A549 (cell line): ENCODE results near the gene VARS2.
"Not testable (repeated sequence)": the region's sequence is repeated elsewhere in the genome, so short reads cannot be mapped to it uniquely, and the experiment has no call there.

Experiments
- CHD4 ChIP-seq: fragments of 200-600 bp; sonication (generic); IDR thresholded peaks from 2 replicates; pipeline ENCODE4 v1.6.1; 2016; ENCODE audit warnings: antibody characterized with exemption, mild to moderate bottlenecking, borderline replicate concordance
- CTCF ChIP-seq: fragments of >200 bp; sonication (Bioruptor Twin); formaldehyde crosslinking; IDR thresholded peaks from 3 replicates; pipeline ENCODE4 v1.5.1; 2016
- HMGXB4 ChIP-seq: fragments of 250-450 bp; sonication (Bioruptor Pico); IDR thresholded peaks from 2 replicates; pipeline ENCODE4 v1.5.0; 2021; ENCODE audit warnings: mild to moderate bottlenecking, moderate library complexity, borderline replicate concordance
- MAX ChIP-seq: IDR thresholded peaks from 2 replicates; pipeline ENCODE4 v1.6.1; 2012
- MAZ ChIP-seq: fragments of 150-350 bp; IDR thresholded peaks from 2 replicates; pipeline ENCODE4 v1.6.1; 2014; ENCODE audit warnings: antibody characterized with exemption, low read depth, low read length, borderline replicate concordance
- RAD21 ChIP-seq, 2 experiments: fragments of >200 bp in 1 of 2; sonication (Bioruptor Twin) in 1 of 2; formaldehyde crosslinking in 1 of 2; IDR thresholded peaks in 1 of 2; conservative IDR thresholded peaks in 1 of 2; 2 replicates in 1 of 2; 3 replicates in 1 of 2; pipeline ENCODE4 v1.6.1; 2012 to 2018; ENCODE audit warnings: inconsistent platforms in 1 of 2

DNA sequence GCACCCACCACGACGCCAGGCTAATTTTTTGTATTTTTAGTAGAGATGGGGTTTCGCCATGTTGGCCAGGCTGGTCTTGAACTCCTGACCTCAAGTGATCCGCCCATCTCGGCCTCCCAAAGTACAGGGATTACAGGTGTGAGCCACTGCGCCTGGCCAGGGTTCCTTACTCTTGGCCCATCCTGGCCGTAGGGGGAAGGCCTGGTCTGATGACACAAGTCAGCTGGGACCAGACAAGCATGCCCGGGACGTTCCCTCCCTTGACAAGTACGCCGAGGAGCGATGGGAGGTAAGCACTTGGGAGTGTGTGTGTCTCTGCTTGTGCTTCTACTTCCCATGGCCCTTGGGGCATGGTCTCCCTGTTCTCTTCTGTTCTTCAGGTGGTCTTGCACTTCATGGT is 3.6 kb upstream of the VARS2 start:
- not testable (repeated sequence) for TF ChIP-seq CTCF; MAZ; HMGXB4 (CRISPR knock-in tag); RAD21 (conservative IDR thresholded peaks at IDR 0.05 in 1 of 2, IDR thresholded peaks at IDR 0.05 in 1 of 2); CHD4; MAX
